Measurements from ENCODE around the gene MED29.

Gene MED29

DNA sequence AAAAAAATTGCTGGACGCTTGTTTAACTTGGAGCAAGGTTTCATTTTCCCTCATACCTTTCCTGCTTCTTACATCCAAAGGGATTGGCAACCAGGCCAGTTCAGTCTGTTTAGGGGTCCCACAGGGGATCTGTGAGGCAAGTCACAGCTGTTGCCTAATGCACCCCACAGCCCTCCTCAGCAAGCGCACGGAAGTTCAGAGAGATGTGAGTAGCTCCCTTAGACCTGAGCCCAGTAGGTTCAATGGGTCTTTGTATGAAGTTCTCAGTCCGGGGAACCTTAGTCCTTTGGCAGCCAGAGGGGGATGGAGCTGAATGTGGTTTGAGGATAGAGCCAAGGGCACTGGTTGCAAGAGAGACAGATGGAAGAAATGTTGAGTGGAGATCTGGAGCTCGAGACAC is 35.9 kb upstream of the MED29 start:
- DNase-seq, result no peak
- H3K27ac ChIP-seq (ENCODE audit: low read length), result no peak overlapping the region
- no peaks in the 10 kb centered on the region for H3K9me3 ChIP-seq (replicated peaks; ENCODE audit: insufficient read depth, low read length)
- H3F3A ChIP-seq (ENCODE audit: insufficient read depth, low read length), result peaks cover 10% of the 10 kb centered on the region
- H3K4me2 ChIP-seq (ENCODE audit: low read depth, low read length), result no peak overlapping the region
- no peak overlapping the region for H3K4me3 ChIP-seq (ENCODE audit: low read length)
- peaks cover 15% of the 10 kb centered on the region for H3K4me1 ChIP-seq (ENCODE audit: low read length)
- TF ChIP-seq EZH2phosphoT487 (IDR thresholded peaks at IDR 0.05; ENCODE audit: low read length) (no peak), EZH2 (optimal IDR thresholded peaks at IDR 0.05; ENCODE audit: low read depth, low read length) (no peak)
- TF ChIP-seq, protein P1, sequence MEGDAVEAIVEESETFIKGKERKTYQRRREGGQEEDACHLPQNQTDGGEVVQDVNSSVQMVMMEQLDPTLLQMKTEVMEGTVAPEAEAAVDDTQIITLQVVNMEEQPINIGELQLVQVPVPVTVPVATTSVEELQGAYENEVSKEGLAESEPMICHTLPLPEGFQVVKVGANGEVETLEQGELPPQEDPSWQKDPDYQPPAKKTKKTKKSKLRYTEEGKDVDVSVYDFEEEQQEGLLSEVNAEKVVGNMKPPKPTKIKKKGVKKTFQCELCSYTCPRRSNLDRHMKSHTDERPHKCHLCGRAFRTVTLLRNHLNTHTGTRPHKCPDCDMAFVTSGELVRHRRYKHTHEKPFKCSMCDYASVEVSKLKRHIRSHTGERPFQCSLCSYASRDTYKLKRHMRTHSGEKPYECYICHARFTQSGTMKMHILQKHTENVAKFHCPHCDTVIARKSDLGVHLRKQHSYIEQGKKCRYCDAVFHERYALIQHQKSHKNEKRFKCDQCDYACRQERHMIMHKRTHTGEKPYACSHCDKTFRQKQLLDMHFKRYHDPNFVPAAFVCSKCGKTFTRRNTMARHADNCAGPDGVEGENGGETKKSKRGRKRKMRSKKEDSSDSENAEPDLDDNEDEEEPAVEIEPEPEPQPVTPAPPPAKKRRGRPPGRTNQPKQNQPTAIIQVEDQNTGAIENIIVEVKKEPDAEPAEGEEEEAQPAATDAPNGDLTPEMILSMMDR (IDR thresholded peaks at IDR 0.05; ENCODE audit: low read length), result no peak
- no peaks in the 10 kb centered on the region for H3K27me3 ChIP-seq (replicated peaks; ENCODE audit: insufficient read depth, low read length)
- no peak overlapping the region for H3K9ac ChIP-seq (ENCODE audit: low read length)
- H3K79me2 ChIP-seq (ENCODE audit: low read length), result peaks cover 21% of the 10 kb centered on the region
- peaks cover 6% of the 10 kb centered on the region; the same call in 1 of the 2 replicates for H3K36me3 ChIP-seq (replicated peaks; ENCODE audit: insufficient read depth, low read length)
- H2AFZ ChIP-seq (ENCODE audit: low read length), result no peak overlapping the region
- no peaks in the 10 kb centered on the region for H4K20me1 ChIP-seq (ENCODE audit: insufficient read depth, low read length)
- H3K9me2 ChIP-seq (replicated peaks; ENCODE audit: insufficient read depth, low read length), result no peaks in the 10 kb centered on the region

DNA sequence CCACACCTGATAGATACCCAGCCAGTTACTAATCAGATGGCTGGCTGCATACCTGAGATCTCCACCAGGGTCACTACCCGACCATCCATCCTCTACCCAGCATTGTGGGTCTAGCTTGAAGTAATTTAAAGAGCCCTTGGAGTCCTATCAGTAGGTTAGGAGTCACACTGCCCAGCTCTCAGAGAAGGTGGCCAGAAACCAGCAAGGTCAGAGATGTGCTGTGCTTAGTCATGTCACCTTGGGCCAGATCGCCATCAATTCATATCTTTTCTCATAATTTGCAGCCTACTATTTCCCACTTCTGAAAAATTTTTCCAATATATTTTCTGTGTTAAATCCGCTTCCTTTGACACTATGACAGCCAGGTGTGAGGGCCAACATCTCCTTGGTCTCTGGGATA is 35.1 kb upstream of the MED29 start:
- Histone ChIP-seq H3K9me3 (replicated peaks; ENCODE audit: insufficient read depth, low read length) (no peaks in the 10 kb centered on the region), H4K20me1 (ENCODE audit: insufficient read depth, low read length) (no peaks in the 10 kb centered on the region), H3K27me3 (replicated peaks; ENCODE audit: insufficient read depth, low read length) (no peaks in the 10 kb centered on the region), H3K27ac (ENCODE audit: low read length) (no peak overlapping the region), H3K79me2 (ENCODE audit: low read length) (peaks cover 21% of the 10 kb centered on the region), H3K9me2 (replicated peaks; ENCODE audit: insufficient read depth, low read length) (no peaks in the 10 kb centered on the region), H3F3A (ENCODE audit: insufficient read depth, low read length) (peaks cover 9% of the 10 kb centered on the region), H3K9ac (ENCODE audit: low read length) (no peak overlapping the region), H2AFZ (ENCODE audit: low read length) (no peak overlapping the region), H3K4me3 (ENCODE audit: low read length) (no peak overlapping the region), H3K4me2 (ENCODE audit: low read depth, low read length) (no peak overlapping the region), H3K4me1 (ENCODE audit: low read length) (peaks cover 10% of the 10 kb centered on the region), H3K36me3 (replicated peaks; ENCODE audit: insufficient read depth, low read length) (peaks cover 6% of the 10 kb centered on the region; the same call in 1 of the 2 replicates)
- DNase-seq, result no peak
- TF ChIP-seq EZH2phosphoT487 (IDR thresholded peaks at IDR 0.05; ENCODE audit: low read length) (no peak), EZH2 (optimal IDR thresholded peaks at IDR 0.05; ENCODE audit: low read depth, low read length) (no peak)
- TF ChIP-seq, protein P1 (IDR thresholded peaks at IDR 0.05; ENCODE audit: low read length), result no peak

DNA sequence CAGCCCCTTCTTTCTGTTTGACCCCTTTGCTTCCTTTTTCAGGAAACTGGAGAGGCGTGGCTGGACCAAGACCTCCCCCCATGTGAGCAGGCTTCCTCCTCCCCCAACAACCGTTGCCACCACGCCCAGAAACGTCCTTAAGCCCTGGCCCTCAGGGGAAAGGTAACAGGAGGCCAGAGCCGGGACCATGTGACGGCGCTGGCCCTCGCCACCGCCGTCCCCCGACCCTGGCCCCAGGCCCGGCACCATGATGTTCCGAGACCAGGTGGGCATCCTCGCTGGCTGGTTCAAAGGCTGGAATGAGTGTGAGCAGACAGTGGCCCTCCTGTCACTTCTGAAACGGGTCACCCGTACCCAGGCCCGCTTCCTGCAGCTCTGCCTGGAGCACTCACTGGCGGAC is 34.5 kb upstream of the MED29 start:
- no peak for DNase-seq
- H3K36me3 ChIP-seq (replicated peaks; ENCODE audit: insufficient read depth, low read length), result peaks cover 6% of the 10 kb centered on the region; the same call in 1 of the 2 replicates
- no peak overlapping the region for H3K4me2 ChIP-seq (ENCODE audit: low read depth, low read length)
- no peaks in the 10 kb centered on the region for H3K27me3 ChIP-seq (replicated peaks; ENCODE audit: insufficient read depth, low read length)
- no peak overlapping the region for H3K4me3 ChIP-seq (ENCODE audit: low read length)
- no peaks in the 10 kb centered on the region for H3K9me2 ChIP-seq (replicated peaks; ENCODE audit: insufficient read depth, low read length)
- TF ChIP-seq, protein P1 (IDR thresholded peaks at IDR 0.05; ENCODE audit: low read length), result no peak
- TF ChIP-seq EZH2phosphoT487 (IDR thresholded peaks at IDR 0.05; ENCODE audit: low read length), result no peak
- no peak for TF ChIP-seq EZH2 (optimal IDR thresholded peaks at IDR 0.05; ENCODE audit: low read depth, low read length)
- peaks cover 5% of the 10 kb centered on the region for H3K4me1 ChIP-seq (ENCODE audit: low read length)
- H3K9ac ChIP-seq (ENCODE audit: low read length), result no peak overlapping the region
- H3K79me2 ChIP-seq (ENCODE audit: low read length), result peaks cover 20% of the 10 kb centered on the region
- H3K27ac ChIP-seq (ENCODE audit: low read length), result no peak overlapping the region
- no peaks in the 10 kb centered on the region for H3K9me3 ChIP-seq (replicated peaks; ENCODE audit: insufficient read depth, low read length)
- H4K20me1 ChIP-seq (ENCODE audit: insufficient read depth, low read length), result no peaks in the 10 kb centered on the region
- H3F3A ChIP-seq (ENCODE audit: insufficient read depth, low read length), result peaks cover 3% of the 10 kb centered on the region; the same call in 1 of the 2 replicates
- H2AFZ ChIP-seq (ENCODE audit: low read length), result no peak overlapping the region
